Spleen (tissue), 11 donors: ENCODE results near the gene LMO4. TPM values are rescaled to one million over a fixed set of nuclear protein-coding genes. Genes with fewer than 3 reads are reported as not detected.

Experiments
- DNase-seq: peaks from one replicate; pipeline ENCODE4 v3.0.0-alpha.2; 2020
- H3K27ac ChIP-seq, 8 donors: fragments of 200-600 bp; sonication (generic) in 7 of 8; 1 replicate in 4 of 8; 2 replicates in 4 of 8; pipeline versions ENCODE4 v1.5.0 to v1.8.0; 2016 to 2021; ENCODE audit warnings: inconsistent platforms in 4 of 8, mild to moderate bottlenecking in 4 of 8, moderate library complexity in 1 of 8
- H3K27me3 ChIP-seq, 7 donors: fragments of 200-600 bp; sonication (generic) in 6 of 7; replicated peaks in 1 of 7; 1 replicate in 4 of 7; 2 replicates in 3 of 7; pipeline versions ENCODE4 v1.5.0 to v1.8.0; 2016 to 2021; ENCODE audit warnings: inconsistent platforms in 3 of 7, mild to moderate bottlenecking in 1 of 7
- H3K36me3 ChIP-seq, 6 donors: fragments of 200-600 bp; sonication (generic) in 5 of 6; 1 replicate in 4 of 6; 2 replicates in 2 of 6; pipeline versions ENCODE4 v1.5.0 to v1.8.0; 2016 to 2021; ENCODE audit warnings: inconsistent platforms in 2 of 6
- H3K4me1 ChIP-seq, 6 donors: fragments of 200-600 bp; sonication (generic) in 5 of 6; 1 replicate in 3 of 6; 2 replicates in 3 of 6; pipeline versions ENCODE4 v1.5.0 to v1.8.0; 2016 to 2021; ENCODE audit warnings: inconsistent platforms in 3 of 6
- H3K4me3 ChIP-seq, 8 donors: fragments of 200-600 bp; sonication (generic) in 7 of 8; 1 replicate in 4 of 8; 2 replicates in 4 of 8; pipeline versions ENCODE4 v1.5.0 to v1.8.0; 2016 to 2021; ENCODE audit warnings: inconsistent platforms in 4 of 8, mild to moderate bottlenecking in 4 of 8, moderate library complexity in 2 of 8
- H3K9me3 ChIP-seq, 8 donors: fragments of 200-600 bp; sonication (generic) in 7 of 8; 1 replicate in 4 of 8; 2 replicates in 4 of 8; pipeline versions ENCODE4 v1.5.0 to v1.8.0; 2016 to 2021; ENCODE audit warnings: inconsistent platforms in 4 of 8
- POLR2A ChIP-seq, 3 donors: fragments of 450-650 bp; IDR thresholded peaks; one replicate each; pipeline ENCODE4 v1.5.1; 2017; ENCODE audit warnings: antibody characterized with exemption in 3 of 3, mild to moderate bottlenecking in 1 of 3
- POLR2AphosphoS5 ChIP-seq, 3 donors: sonication (generic); formaldehyde crosslinking; IDR thresholded peaks; one replicate each; pipeline ENCODE4 v1.5.1; 2017; ENCODE audit warnings: antibody characterized with exemption in 3 of 3
- WGBS, 5 donors: extraction: QIAGEN DNeasy Blood & Tissue Kit in 3 of 5; methylation state at CpG; one replicate each; pipeline versions ENCODE4 v1.1.5 to v1.1.7; 2013 to 2018; 5-methylcytosine and 5-hydroxymethylcytosine counted together
- intact Hi-C: fragments of 100-400 bp; cut with DNase I; formaldehyde crosslinking; loops from one replicate; pipeline ENCODE4 v1.15.0; 2023; ENCODE audit warnings: low total_unique reads
- polyA plus RNA-seq, 3 donors: library from polyadenylated mRNA; stranded (reverse); fragments of 200-250 nt; gene quantifications; one replicate each; pipeline ENCODE4 v1.2.1, GENCODE V29; 2013
- total RNA-seq, 7 donors: library from RNA; depleted of rRNA in 3 of 7; stranded (reverse); fragments of >200 nt in 3 of 7; fragmentation: NEBNext Ultra II Directional in 4 of 7; extraction: Animal tissue kit (Norgen Biotek cat#: 25700) in 4 of 7; gene quantifications; one replicate each; pipeline versions ENCODE4 v1.1.0 to v1.2.1, GENCODE V29; 2016 to 2021
- TF ChIP-seq, protein P1 (sequence below), 11 experiments: fragments of 200-600 bp in 7 of 11; fragments of 450-650 bp in 4 of 11; sonication (generic) in 4 of 11; IDR thresholded peaks in 8 of 11; conservative IDR thresholded peaks in 3 of 11; 1 replicate in 7 of 11; 2 replicates in 4 of 11; pipeline versions ENCODE4 v1.4.0 to v1.8.0; 2016 to 2021; ENCODE audit warnings: antibody characterized with exemption in 11 of 11, inconsistent platforms in 4 of 11, mild to moderate bottlenecking in 1 of 11
- donor health status: healthy with polysubstance abuse.
- donor health status: DM: no; HTN: no; CAD: no; lungs with moderate emphysema.
- donor health status: DM: no; HTN: no; CAD: no.
- donor health status: Bipolar disorder and iron deficiency.
- donor health status: healthy.
- donor health status: DM: no; HTN: no; CAD: no.
- donor health status: DM: yes; HTN: yes; CAD: no.

LMO4 gene
- total and polyA plus RNA-seq, 10 donors = 31.2 to 63.8 (median 45.9) TPM

- no peak for DNase-seq
- Histone ChIP-seq H3K27ac (no peak overlapping the region), H3K36me3 (no peaks in the 10 kb centered on the region), H3K27me3 (no peaks in the 10 kb centered on the region), H3K9me3 (no peaks in the 10 kb centered on the region), H3K4me1 (peaks cover 0 to 4% (median 0%) of the 10 kb centered on the region in 6 donors), H3K4me3 (no peak overlapping the region)
- TF ChIP-seq POLR2AphosphoS5 (IDR thresholded peaks at IDR 0.05) = no peak
- TF ChIP-seq, protein P1, sequence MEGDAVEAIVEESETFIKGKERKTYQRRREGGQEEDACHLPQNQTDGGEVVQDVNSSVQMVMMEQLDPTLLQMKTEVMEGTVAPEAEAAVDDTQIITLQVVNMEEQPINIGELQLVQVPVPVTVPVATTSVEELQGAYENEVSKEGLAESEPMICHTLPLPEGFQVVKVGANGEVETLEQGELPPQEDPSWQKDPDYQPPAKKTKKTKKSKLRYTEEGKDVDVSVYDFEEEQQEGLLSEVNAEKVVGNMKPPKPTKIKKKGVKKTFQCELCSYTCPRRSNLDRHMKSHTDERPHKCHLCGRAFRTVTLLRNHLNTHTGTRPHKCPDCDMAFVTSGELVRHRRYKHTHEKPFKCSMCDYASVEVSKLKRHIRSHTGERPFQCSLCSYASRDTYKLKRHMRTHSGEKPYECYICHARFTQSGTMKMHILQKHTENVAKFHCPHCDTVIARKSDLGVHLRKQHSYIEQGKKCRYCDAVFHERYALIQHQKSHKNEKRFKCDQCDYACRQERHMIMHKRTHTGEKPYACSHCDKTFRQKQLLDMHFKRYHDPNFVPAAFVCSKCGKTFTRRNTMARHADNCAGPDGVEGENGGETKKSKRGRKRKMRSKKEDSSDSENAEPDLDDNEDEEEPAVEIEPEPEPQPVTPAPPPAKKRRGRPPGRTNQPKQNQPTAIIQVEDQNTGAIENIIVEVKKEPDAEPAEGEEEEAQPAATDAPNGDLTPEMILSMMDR (IDR thresholded peaks at IDR 0.05 in 8 of 11, conservative IDR thresholded peaks at IDR 0.05 in 3 of 11) = no peak
- no peak for TF ChIP-seq POLR2A (IDR thresholded peaks at IDR 0.05)
- intact Hi-C loops = no loop called here
- 78 to 86% (median 84%) methylated on average over 11 of the region's 11 CpGs for WGBS, 5 donors
These were observed 33.1 kb upstream of the LMO4 start for GRCh38 chr1:87295445-87296110.

DNA sequence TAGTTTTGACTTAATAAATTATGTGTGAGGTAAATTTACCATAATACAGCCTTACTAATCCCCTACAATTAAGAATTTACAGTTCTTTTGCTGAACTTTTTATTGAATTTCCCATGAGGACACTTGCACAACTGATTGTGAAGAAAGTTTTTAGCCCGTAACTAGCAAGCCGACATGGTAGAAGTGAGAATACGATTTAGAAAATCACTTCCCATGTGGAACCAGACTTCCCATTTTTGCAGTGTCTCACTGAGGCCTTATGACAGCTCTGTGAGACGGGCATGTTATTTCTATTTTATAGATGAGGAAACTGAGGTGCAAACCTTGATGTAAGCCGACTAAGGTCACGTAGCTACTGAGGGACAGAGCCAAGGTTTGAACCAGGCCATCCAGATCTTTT is 32.5 kb upstream of the LMO4 start:
- Histone ChIP-seq H3K27me3 (no peaks in the 10 kb centered on the region), H3K9me3 (no peaks in the 10 kb centered on the region), H3K27ac (no peak overlapping the region), H3K36me3 (no peaks in the 10 kb centered on the region), H3K4me1 (peaks cover 0 to 4% (median 0%) of the 10 kb centered on the region in 6 donors), H3K4me3 (no peak overlapping the region)
- TF ChIP-seq POLR2A (IDR thresholded peaks at IDR 0.05) (no peak), POLR2AphosphoS5 (IDR thresholded peaks at IDR 0.05) (no peak)
- TF ChIP-seq, protein P1 (IDR thresholded peaks at IDR 0.05 in 8 of 11, conservative IDR thresholded peaks at IDR 0.05 in 3 of 11) = no peak
- no peak for DNase-seq
- 62 to 81% (median 70%) methylated on average over 6 of the region's 6 CpGs for WGBS, 5 donors
- intact Hi-C loops = no loop called here

GRCh38 chr1:87299661-87300060 is 29.0 kb upstream of the LMO4 start:
- TF ChIP-seq POLR2A (IDR thresholded peaks at IDR 0.05) = no peak
- TF ChIP-seq, protein P1 (IDR thresholded peaks at IDR 0.05 in 8 of 11, conservative IDR thresholded peaks at IDR 0.05 in 3 of 11) = no peak
- TF ChIP-seq POLR2AphosphoS5 (IDR thresholded peaks at IDR 0.05) = no peak
- no peaks in the 10 kb centered on the region for H3K36me3 ChIP-seq
- WGBS, 5 donors = 75 to 94% (median 78%) methylated on average over 1 of the region's 1 CpG
- H3K27me3 ChIP-seq = no peaks in the 10 kb centered on the region
- no peak for DNase-seq
- intact Hi-C loops = no loop called here
- no peaks in the 10 kb centered on the region for H3K4me1 ChIP-seq
- H3K9me3 ChIP-seq = no peaks in the 10 kb centered on the region
- no peak overlapping the region for H3K4me3 ChIP-seq
- H3K27ac ChIP-seq = no peak overlapping the region

DNA sequence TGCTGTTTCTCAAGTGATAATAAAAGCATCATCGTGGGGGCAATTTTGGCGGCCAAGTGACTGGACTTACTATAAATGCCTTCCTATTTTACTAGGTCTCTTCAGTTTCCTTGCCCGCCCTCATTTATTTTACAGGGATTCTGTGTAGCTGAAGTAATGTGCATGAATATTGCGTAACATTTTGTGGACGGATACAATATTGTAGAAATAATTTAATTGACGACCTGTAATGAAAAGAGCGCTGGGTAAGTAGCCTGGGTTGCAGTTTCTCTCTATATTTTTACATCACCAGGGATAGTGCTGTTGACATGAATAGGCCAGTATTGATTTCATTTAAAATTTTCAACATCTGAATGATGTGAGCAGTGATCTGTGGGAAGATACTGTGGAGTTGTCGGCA is 28.1 kb upstream of the LMO4 start:
- TF ChIP-seq, protein P1 (IDR thresholded peaks at IDR 0.05 in 8 of 11, conservative IDR thresholded peaks at IDR 0.05 in 3 of 11) = no peak
- TF ChIP-seq POLR2AphosphoS5 (IDR thresholded peaks at IDR 0.05) (no peak), POLR2A (IDR thresholded peaks at IDR 0.05) (no peak)
- intact Hi-C loops = no loop called here
- Histone ChIP-seq H3K27ac (no peak overlapping the region), H3K36me3 (no peaks in the 10 kb centered on the region), H3K27me3 (no peaks in the 10 kb centered on the region), H3K4me1 (no peaks in the 10 kb centered on the region), H3K9me3 (no peaks in the 10 kb centered on the region), H3K4me3 (no peak overlapping the region)
- DNase-seq = no peak
- WGBS, 5 donors = 84 to 92% (median 88%) methylated on average over 8 of the region's 8 CpGs
